ENCODE data around the gene HOXD9. TPM values are rescaled to one million over a fixed set of nuclear protein-coding genes. Genes with fewer than 3 reads are reported as not detected.

The HOXD9 gene
- polyA plus RNA-seq, 1 of the 3 experiments (the other 2 are of a cell fraction), result 4.8 TPM

DNA sequence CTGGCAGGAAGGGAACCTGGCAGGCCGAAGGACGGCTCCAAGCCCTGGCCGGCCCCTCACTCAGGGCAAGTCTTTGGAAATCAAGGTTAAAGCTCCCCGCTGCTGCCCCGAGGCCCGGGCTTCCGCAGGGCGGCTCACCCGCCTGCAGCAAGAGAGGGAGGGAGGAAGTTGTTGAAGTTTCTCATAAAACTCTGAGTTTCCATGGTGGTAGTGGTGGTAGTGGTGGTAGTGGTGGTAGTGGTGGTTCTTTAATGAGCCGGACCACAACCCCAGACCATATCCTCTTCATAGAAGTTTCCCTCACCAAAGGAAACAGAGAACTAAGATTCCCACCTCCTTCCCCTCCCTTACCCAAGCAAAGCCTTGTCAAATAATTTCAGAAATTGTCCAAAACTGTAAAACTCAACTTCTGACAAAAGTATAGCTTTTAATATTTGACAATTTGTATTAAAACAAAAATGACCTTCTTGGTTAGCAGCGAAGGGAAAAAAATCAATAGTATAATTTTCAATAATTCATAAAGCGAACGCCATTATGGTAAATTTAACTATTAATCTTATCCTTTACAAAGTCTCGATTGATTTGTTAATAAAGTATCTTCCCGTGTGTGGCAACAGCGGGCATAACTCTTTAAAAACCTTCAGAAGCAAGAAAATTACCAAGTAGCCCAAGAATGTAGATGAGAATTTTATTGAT is 7.4 kb upstream of the HOXD9 start:
- peaks cover 64% of the 10 kb centered on the region; the same call in 1 of the 2 replicates for H3K27me3 ChIP-seq (ENCODE audit: insufficient read depth)
- no peaks in the 10 kb centered on the region for H4K20me1 ChIP-seq (ENCODE audit: insufficient read depth)
- no peak overlapping the region for H2AFZ ChIP-seq (ENCODE audit: low read depth)
- WGBS (ENCODE audit: low lambda C conversion rate), result 92% methylated on average over 14 of the region's 16 CpGs
- no peak overlapping the region for H3K4me2 ChIP-seq
- no peaks in the 10 kb centered on the region for H3K9me2 ChIP-seq
- no peak overlapping the region for H3K9ac ChIP-seq
- POLR2A ChIA-PET, result no interaction called here
- no peak overlapping the region for H3K4me3 ChIP-seq (ENCODE audit: low read depth in 2 of 2, low read length in 1 of 2)
- H3K27ac ChIP-seq (ENCODE audit: low read depth in 2 of 2, low read length in 1 of 2), result no peak overlapping the region
- DNase-seq, result no peak
- TF ChIP-seq CHD2 (IDR thresholded peaks at IDR 0.05; ENCODE audit: low read length, partially characterized antibody), result no peak
- TF ChIP-seq EZH2phosphoT487 (IDR thresholded peaks at IDR 0.05; ENCODE audit: borderline replicate concordance, low read depth), result no peak
- TF ChIP-seq NRF1 (IDR thresholded peaks at IDR 0.05; ENCODE audit: low read depth, low read length), result no peak
- TF ChIP-seq RXRA (IDR thresholded peaks at IDR 0.05; ENCODE audit: borderline replicate concordance, low read depth), result no peak
- no peak for TF ChIP-seq SIN3A (IDR thresholded peaks at IDR 0.05; ENCODE audit: borderline replicate concordance, low read depth, low read length)
- no peak for TF ChIP-seq CTCF (IDR thresholded peaks at IDR 0.05)
- no peak for TF ChIP-seq SMC3 (IDR thresholded peaks at IDR 0.05; ENCODE audit: low read depth, low read length)
- TF ChIP-seq PBX3 (IDR thresholded peaks at IDR 0.05), result no peak
- no peak for TF ChIP-seq FOXM1 (IDR thresholded peaks at IDR 0.05; ENCODE audit: low read depth)
- TF ChIP-seq TCF12 (IDR thresholded peaks at IDR 0.05), result no peak
- TF ChIP-seq IRF3 (IDR thresholded peaks at IDR 0.05; ENCODE audit: low read depth, low read length), result no peak
- TF ChIP-seq TEAD4 (IDR thresholded peaks at IDR 0.05; ENCODE audit: borderline replicate concordance, insufficient read depth), result no peak
- TF ChIP-seq MXI1 (IDR thresholded peaks at IDR 0.05; ENCODE audit: low read depth, low read length), result no peak
- TF ChIP-seq JUND (IDR thresholded peaks at IDR 0.05), result no peak
- TF ChIP-seq EP300 (IDR thresholded peaks at IDR 0.05; ENCODE audit: borderline replicate concordance in 1 of 2, low read depth in 1 of 2, low read length in 1 of 2), result no peak
- TF ChIP-seq, protein P1, sequence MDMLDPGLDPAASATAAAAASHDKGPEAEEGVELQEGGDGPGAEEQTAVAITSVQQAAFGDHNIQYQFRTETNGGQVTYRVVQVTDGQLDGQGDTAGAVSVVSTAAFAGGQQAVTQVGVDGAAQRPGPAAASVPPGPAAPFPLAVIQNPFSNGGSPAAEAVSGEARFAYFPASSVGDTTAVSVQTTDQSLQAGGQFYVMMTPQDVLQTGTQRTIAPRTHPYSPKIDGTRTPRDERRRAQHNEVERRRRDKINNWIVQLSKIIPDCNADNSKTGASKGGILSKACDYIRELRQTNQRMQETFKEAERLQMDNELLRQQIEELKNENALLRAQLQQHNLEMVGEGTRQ (IDR thresholded peaks at IDR 0.05; ENCODE audit: borderline replicate concordance, low read depth, low read length), result no peak
- no peak for TF ChIP-seq FOSL2 (IDR thresholded peaks at IDR 0.05; ENCODE audit: borderline replicate concordance, low read depth)
- no peak for TF ChIP-seq FOXJ3 (CRISPR knock-in tag; IDR thresholded peaks at IDR 0.05)
- no peak for TF ChIP-seq RCOR1 (IDR thresholded peaks at IDR 0.05; ENCODE audit: low read length)
- no peak for TF ChIP-seq MAX (IDR thresholded peaks at IDR 0.05; ENCODE audit: low read depth)
- H3K4me1 ChIP-seq (ENCODE audit: control insufficient read depth in 1 of 2, insufficient read depth in 2 of 2, low read depth in 1 of 2, low read length in 1 of 2), result peaks cover 0 to 10% of the 10 kb centered on the region in 2 experiments; a peak in 2 of 4 replicates
- no peaks in the 10 kb centered on the region for H3K36me3 ChIP-seq (replicated peaks in 1 of 2; ENCODE audit: control insufficient read depth in 1 of 2, insufficient read depth in 2 of 2, low read length in 1 of 2)
- H3F3A ChIP-seq (replicated peaks; ENCODE audit: insufficient read depth), result no peaks in the 10 kb centered on the region
- no peaks in the 10 kb centered on the region for H3K9me3 ChIP-seq
- H3K79me2 ChIP-seq (ENCODE audit: insufficient read depth), result no peaks in the 10 kb centered on the region
- CTCF ChIA-PET, result interaction anchor here (1.0 to 17.7 kb wide), 9 partner anchors 8 to 538 kb away, joined by 3 to 264 read pairs (median 9); partner anchors contain the start of genes HOXD11, HOXD12, HOXD13 and HOXD9
